ENCODE results near the gene LINS1. TPM values are rescaled to one million over a fixed set of nuclear protein-coding genes. Genes with fewer than 3 reads are reported as not detected.

The LINS1 gene
- total and polyA plus RNA-seq, 2 donors: 11.1 to 52.4 TPM

GRCh38 chr15:100559330-100559729 is 42.7 kb downstream of the LINS1 start:
- Histone ChIP-seq H3K4me1 (ENCODE audit: insufficient read depth) (no peaks in the 10 kb centered on the region), H3K4me3 (ENCODE audit: low read depth, low read length) (no peak overlapping the region), H3K27ac (ENCODE audit: low read depth) (no peak overlapping the region), H3K36me3 (ENCODE audit: insufficient read depth) (no peaks in the 10 kb centered on the region)
- no peak for DNase-seq (ENCODE audit: extremely low spot score)
- 76% methylated on average over 2 of the region's 2 CpGs for WGBS

DNA sequence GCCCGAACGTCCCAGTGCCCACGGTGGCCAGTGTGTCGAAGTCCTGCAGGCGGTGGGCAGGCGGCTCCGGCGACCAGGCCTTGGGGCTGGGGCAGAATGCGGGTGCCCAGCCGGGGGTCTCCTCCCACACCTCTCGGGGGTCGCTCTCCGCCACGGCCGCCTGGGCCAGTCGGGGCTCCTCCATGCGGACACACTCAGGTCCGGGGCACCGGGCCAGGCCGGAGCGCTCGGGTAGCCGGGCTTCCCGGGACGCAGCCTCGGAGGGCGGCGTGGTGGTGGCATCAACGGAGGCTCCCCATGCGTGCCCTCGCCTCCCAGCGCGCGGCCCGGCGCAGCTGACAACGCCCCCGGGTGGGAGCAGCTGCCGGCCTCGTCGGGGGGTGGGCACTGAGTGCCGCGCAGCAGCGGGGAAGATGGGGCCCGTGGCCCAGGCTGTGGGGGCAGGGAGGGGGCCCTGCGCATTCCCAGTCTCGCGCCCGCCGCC is 43.2 kb downstream of the LINS1 start:
- H3K4me1 ChIP-seq (ENCODE audit: insufficient read depth): no peaks in the 10 kb centered on the region
- H3K27ac ChIP-seq (ENCODE audit: low read depth): no peak overlapping the region
- no peaks in the 10 kb centered on the region for H3K36me3 ChIP-seq (ENCODE audit: insufficient read depth)
- H3K4me3 ChIP-seq (ENCODE audit: low read depth, low read length): no peak overlapping the region
- 94% methylated on average over 50 of the region's 50 CpGs for WGBS
- DNase-seq (ENCODE audit: extremely low spot score): no peak

DNA sequence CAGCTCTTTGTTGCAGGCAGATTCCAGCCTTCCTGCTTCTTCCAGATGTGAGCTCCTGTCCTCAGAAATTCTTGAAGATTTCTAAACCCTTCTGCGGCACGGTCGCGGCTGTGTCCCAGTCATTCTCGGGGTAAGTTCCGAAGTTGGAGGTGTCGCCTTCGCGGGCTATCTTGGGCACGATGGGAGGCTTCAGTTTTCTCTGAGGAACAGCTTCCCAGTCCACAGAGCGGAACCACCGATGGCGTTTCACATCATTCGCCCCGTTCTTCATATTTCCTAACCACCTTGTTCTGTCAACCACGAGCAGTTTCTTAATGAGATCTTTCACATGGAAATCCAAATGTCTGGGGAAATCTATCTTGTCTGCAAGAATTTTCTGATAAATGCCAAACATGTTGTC is 48.5 kb downstream of the LINS1 start:
- no peak for DNase-seq (ENCODE audit: extremely low spot score)
- H3K4me1 ChIP-seq (ENCODE audit: insufficient read depth): no peaks in the 10 kb centered on the region
- H3K4me3 ChIP-seq (ENCODE audit: low read depth, low read length): no peak overlapping the region
- H3K27ac ChIP-seq (ENCODE audit: low read depth): no peak overlapping the region
- H3K36me3 ChIP-seq (ENCODE audit: insufficient read depth): no peaks in the 10 kb centered on the region
- 94% methylated on average over 16 of the region's 16 CpGs for WGBS

GRCh38 chr15:100547961-100548360 is 54.0 kb downstream of the LINS1 start:
- DNase-seq (ENCODE audit: extremely low spot score): no peak
- Histone ChIP-seq H3K27ac (ENCODE audit: low read depth) (no peak overlapping the region), H3K4me3 (ENCODE audit: low read depth, low read length) (no peak overlapping the region), H3K36me3 (ENCODE audit: insufficient read depth) (no peaks in the 10 kb centered on the region), H3K4me1 (ENCODE audit: insufficient read depth) (no peaks in the 10 kb centered on the region)
- 86% methylated on average over 5 of the region's 5 CpGs for WGBS

- no peak for DNase-seq (ENCODE audit: extremely low spot score)
- Histone ChIP-seq H3K27ac (ENCODE audit: low read depth) (no peak overlapping the region), H3K36me3 (ENCODE audit: insufficient read depth) (no peaks in the 10 kb centered on the region), H3K4me1 (ENCODE audit: insufficient read depth) (no peaks in the 10 kb centered on the region), H3K4me3 (ENCODE audit: low read depth, low read length) (no peak overlapping the region)
- 70% methylated on average over 6 of the region's 6 CpGs for WGBS
These were observed 57.0 kb downstream of the LINS1 start for GRCh38 chr15:100544946-100545345.

DNA sequence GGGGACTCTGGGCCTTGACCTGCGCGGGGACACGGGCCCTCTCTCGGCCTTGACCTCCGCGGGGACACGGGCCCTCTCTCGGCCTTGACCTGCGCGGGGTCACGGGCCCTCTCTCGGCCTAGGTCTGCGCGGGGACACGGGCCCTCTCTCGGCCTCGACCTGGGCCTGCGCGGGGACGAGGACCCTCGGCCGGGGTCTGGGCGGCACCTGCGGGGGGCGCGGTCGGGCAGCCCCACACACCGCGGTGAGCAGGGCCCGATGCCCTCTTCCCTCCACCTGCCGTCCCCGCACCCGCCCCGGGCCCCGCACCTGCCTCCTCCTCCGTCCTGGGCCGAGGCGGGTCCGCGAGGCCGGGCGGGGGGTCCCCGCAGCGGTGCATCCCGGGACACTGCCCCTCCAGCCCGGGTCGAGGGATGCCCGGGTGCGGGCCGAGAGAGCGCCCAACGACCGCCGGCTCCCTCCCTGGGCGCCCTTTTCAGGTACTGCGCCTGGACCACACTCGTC is 57.6 kb downstream of the LINS1 start:
- 28% methylated on average over 57 of the region's 57 CpGs for WGBS
- no peak overlapping the region for H3K4me3 ChIP-seq (ENCODE audit: low read depth, low read length)
- H3K27ac ChIP-seq (ENCODE audit: low read depth): no peak overlapping the region
- H3K36me3 ChIP-seq (ENCODE audit: insufficient read depth): no peaks in the 10 kb centered on the region
- DNase-seq (ENCODE audit: extremely low spot score): no peak
- no peaks in the 10 kb centered on the region for H3K4me1 ChIP-seq (ENCODE audit: insufficient read depth)

GRCh38 chr15:100542290-100542689 is 59.7 kb downstream of the LINS1 start:
- no peaks in the 10 kb centered on the region for H3K4me1 ChIP-seq (ENCODE audit: insufficient read depth)
- no peaks in the 10 kb centered on the region for H3K36me3 ChIP-seq (ENCODE audit: insufficient read depth)
- DNase-seq (ENCODE audit: extremely low spot score): no peak
- 94% methylated on average over 6 of the region's 6 CpGs for WGBS
- no peak overlapping the region for H3K27ac ChIP-seq (ENCODE audit: low read depth)
- H3K4me3 ChIP-seq (ENCODE audit: low read depth, low read length): no peak overlapping the region

GRCh38 chr15:100537331-100537730 is 64.7 kb downstream of the LINS1 start:
- H3K4me1 ChIP-seq (ENCODE audit: insufficient read depth): no peaks in the 10 kb centered on the region
- 63% methylated on average over 2 of the region's 2 CpGs for WGBS
- H3K36me3 ChIP-seq (ENCODE audit: insufficient read depth): no peaks in the 10 kb centered on the region
- no peak for DNase-seq (ENCODE audit: extremely low spot score)
- no peak overlapping the region for H3K27ac ChIP-seq (ENCODE audit: low read depth)
- no peak overlapping the region for H3K4me3 ChIP-seq (ENCODE audit: low read depth, low read length)

DNA sequence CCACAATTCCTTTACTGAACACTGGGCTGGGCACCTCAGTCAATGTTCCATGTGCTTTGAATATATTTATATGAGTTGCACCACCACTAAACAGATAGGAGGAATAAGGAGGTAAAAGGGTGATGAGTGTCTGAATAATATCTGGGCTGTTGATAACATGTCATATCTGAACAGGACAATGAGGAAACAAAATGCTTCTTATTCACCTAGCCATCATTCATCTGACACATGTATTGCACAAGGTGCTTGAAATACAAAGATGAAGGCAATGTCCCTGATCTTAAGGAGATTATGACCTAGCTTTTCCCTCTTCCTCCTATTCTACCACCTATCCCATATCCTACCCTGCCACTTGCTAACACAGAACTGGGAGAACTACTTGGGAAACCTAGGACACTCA is 65.3 kb downstream of the LINS1 start:
- no peak for DNase-seq (ENCODE audit: extremely low spot score)
- Histone ChIP-seq H3K36me3 (ENCODE audit: insufficient read depth) (no peaks in the 10 kb centered on the region), H3K27ac (ENCODE audit: low read depth) (no peak overlapping the region), H3K4me1 (ENCODE audit: insufficient read depth) (no peaks in the 10 kb centered on the region), H3K4me3 (ENCODE audit: low read depth, low read length) (no peak overlapping the region)

GRCh38 chr15:100533886-100534285 is 68.1 kb downstream of the LINS1 start:
- H3K36me3 ChIP-seq (ENCODE audit: insufficient read depth): no peaks in the 10 kb centered on the region
- H3K4me1 ChIP-seq (ENCODE audit: insufficient read depth): no peaks in the 10 kb centered on the region
- no peak overlapping the region for H3K27ac ChIP-seq (ENCODE audit: low read depth)
- WGBS: 67% methylated on average over 1 of the region's 1 CpG
- no peak for DNase-seq (ENCODE audit: extremely low spot score)
- H3K4me3 ChIP-seq (ENCODE audit: low read depth, low read length): no peak overlapping the region

DNA sequence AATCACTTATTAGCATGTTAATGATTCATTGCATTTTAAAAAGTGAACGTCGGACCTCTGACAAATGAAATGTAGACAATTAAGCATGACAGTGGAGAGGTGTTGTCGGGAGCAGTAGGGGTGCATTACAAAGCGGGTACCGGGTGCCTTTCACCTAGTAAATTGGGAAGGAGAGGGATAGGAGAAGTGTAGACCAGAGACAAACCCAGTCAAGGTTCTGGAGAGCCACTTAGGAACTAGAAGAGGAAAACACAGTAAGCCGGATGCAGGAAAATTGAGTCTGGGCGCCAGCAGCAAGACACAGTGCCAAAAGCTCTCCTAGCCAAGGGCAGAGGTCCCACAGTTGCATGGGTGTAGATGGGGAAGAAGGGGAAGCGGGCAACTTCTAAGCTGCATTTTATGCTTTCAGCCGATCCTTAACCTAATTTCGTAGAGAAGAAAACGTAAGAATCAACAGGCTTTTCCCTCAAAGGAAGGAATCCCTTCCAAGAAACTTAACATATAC is 70.1 kb downstream of the LINS1 start:
- H3K4me1 ChIP-seq (ENCODE audit: insufficient read depth): no peaks in the 10 kb centered on the region
- no peaks in the 10 kb centered on the region for H3K36me3 ChIP-seq (ENCODE audit: insufficient read depth)
- H3K27ac ChIP-seq (ENCODE audit: low read depth): no peak overlapping the region
- no peak for DNase-seq (ENCODE audit: extremely low spot score)
- WGBS: 74% methylated on average over 11 of the region's 11 CpGs
- H3K4me3 ChIP-seq (ENCODE audit: low read depth, low read length): no peak overlapping the region

DNA sequence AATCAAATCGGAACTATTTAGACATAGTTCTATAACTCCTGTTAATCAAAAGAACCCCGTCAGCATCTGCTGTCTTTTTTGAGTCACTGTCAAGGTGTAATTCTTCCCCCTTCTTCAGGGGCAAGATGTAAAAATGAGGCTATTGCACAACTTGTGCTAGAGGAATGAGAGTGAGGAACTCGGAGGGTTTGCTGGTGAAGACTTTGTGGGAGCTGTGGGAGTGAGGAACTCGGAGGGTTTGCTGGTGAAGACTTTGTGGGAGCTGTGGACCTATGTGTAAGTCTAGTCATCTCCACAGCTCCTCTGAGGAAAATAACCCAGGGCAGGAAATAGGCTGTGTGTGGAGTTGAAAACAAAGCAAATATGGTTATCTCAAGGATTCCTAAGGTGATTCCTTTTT is 70.8 kb downstream of the LINS1 start:
- Histone ChIP-seq H3K4me3 (ENCODE audit: low read depth, low read length) (no peak overlapping the region), H3K27ac (ENCODE audit: low read depth) (no peak overlapping the region), H3K36me3 (ENCODE audit: insufficient read depth) (no peaks in the 10 kb centered on the region), H3K4me1 (ENCODE audit: insufficient read depth) (no peaks in the 10 kb centered on the region)
- DNase-seq (ENCODE audit: extremely low spot score): no peak
- WGBS: 92% methylated on average over 4 of the region's 4 CpGs

DNA sequence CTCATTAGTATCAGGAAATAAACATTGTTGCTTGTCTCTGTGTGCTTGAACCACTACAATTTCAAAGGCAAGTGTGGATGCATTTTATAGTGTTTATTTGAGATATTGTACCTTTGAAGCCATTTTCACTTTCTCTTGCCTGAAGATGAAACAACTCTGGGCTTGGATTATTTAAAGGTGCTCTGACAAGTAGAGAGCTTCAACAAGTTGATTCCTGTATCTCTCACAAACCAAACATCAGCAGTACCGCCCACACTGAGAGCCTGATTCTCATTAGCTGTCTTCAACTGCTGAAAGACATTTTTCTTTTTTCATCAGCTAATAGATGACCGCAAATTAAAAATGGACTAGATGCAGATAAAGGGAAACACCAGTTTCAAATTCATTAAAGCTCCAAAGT is 72.4 kb downstream of the LINS1 start:
- no peak for DNase-seq (ENCODE audit: extremely low spot score)
- no peak overlapping the region for H3K4me3 ChIP-seq (ENCODE audit: low read depth, low read length)
- H3K27ac ChIP-seq (ENCODE audit: low read depth): no peak overlapping the region
- no peaks in the 10 kb centered on the region for H3K4me1 ChIP-seq (ENCODE audit: insufficient read depth)
- H3K36me3 ChIP-seq (ENCODE audit: insufficient read depth): no peaks in the 10 kb centered on the region
- 90% methylated on average over 2 of the region's 2 CpGs for WGBS

- Histone ChIP-seq H3K4me1 (ENCODE audit: insufficient read depth) (no peaks in the 10 kb centered on the region), H3K36me3 (ENCODE audit: insufficient read depth) (no peaks in the 10 kb centered on the region), H3K27ac (ENCODE audit: low read depth) (no peak within 1 kb of the TSS), H3K4me3 (ENCODE audit: low read depth, low read length) (no peak within 1 kb of the TSS)
- DNase-seq (ENCODE audit: extremely low spot score): no peak
- WGBS: 83% methylated on average over 10 of the region's 10 CpGs
These were observed 73.1 kb downstream of the LINS1 start, which contains the start of gene CERS3 for GRCh38 chr15:100528833-100529428. CERS3 (minus strand) TSS chr15:100528950; CDS start chr15:100501849, 27,101 bp downstream.

Measured in urinary bladder (tissue), 4 donors.